ENCODE data around the gene GPAM. TPM values are rescaled to one million over a fixed set of nuclear protein-coding genes. Genes with fewer than 3 reads are reported as not detected.

The GPAM gene
- total RNA-seq, 1 donor from 2014 or later, result 6.9 TPM

- intact Hi-C loops (cut with DNase I), result no loop called here
These were observed 447 bp upstream of the GPAM start for GRCh38 chr10:112184052-112184371.

GRCh38 chr10:112182784-112183328, 709 bp downstream of the GPAM start:
- no peaks in the 10 kb centered on the region for H3K27me3 ChIP-seq
- peaks cover 14% of the 10 kb centered on the region for H3K4me1 ChIP-seq
- H3K9me3 ChIP-seq, result no peaks in the 10 kb centered on the region
- peaks cover 0 to 12% of the 10 kb centered on the region in 2 donors for H3K36me3 ChIP-seq
- TF ChIP-seq POLR2AphosphoS5 (IDR thresholded peaks at IDR 0.05; ENCODE audit: insufficient read depth in 1 of 2, low read depth in 1 of 2), result no peak
- no peak for TF ChIP-seq CTCF (IDR thresholded peaks at IDR 0.05)
- no peak for TF ChIP-seq POLR2A (IDR thresholded peaks at IDR 0.05)
- DNase-seq (ENCODE audit: extremely low spot score in 2 of 2), result no peak
- peak overlapping the region; percentile 90 to 92 for H3K4me3 ChIP-seq
- peak overlapping the region; percentile 49 for H3K27ac ChIP-seq
- intact Hi-C loops (cut with DNase I), result no loop called here

More at GRCh38 chr10:112184052-112184371, 447 bp upstream of the GPAM start:
- H3K9me3 ChIP-seq, result no peaks in the 10 kb centered on the region
- H3K27me3 ChIP-seq, result no peaks in the 10 kb centered on the region
- H3K4me3 ChIP-seq, result peak overlapping the region; percentile 90 to 92
- peaks cover 14% of the 10 kb centered on the region for H3K4me1 ChIP-seq
- peak overlapping the region; percentile 49 for H3K27ac ChIP-seq
- H3K36me3 ChIP-seq, result peaks cover 0 to 9% of the 10 kb centered on the region in 2 donors
- DNase-seq (ENCODE audit: extremely low spot score in 2 of 2), result no peak
- TF ChIP-seq CTCF (IDR thresholded peaks at IDR 0.05) (no peak), POLR2A (IDR thresholded peaks at IDR 0.05) (no peak), POLR2AphosphoS5 (IDR thresholded peaks at IDR 0.05; ENCODE audit: insufficient read depth in 1 of 2, low read depth in 1 of 2) (no peak)

GRCh38 chr10:112177247-112177646, 6.3 kb downstream of the GPAM start:
- H3K36me3 ChIP-seq, result peaks cover 0 to 53% of the 10 kb centered on the region in 2 donors
- H3K27ac ChIP-seq, result no peak overlapping the region
- H3K4me1 ChIP-seq, result no peaks in the 10 kb centered on the region
- DNase-seq (ENCODE audit: extremely low spot score in 2 of 2), result no peak
- H3K4me3 ChIP-seq, result no peak overlapping the region
- intact Hi-C loops (cut with DNase I), result no loop called here
- H3K9me3 ChIP-seq, result no peaks in the 10 kb centered on the region
- H3K27me3 ChIP-seq, result no peaks in the 10 kb centered on the region
- no peak for TF ChIP-seq POLR2A (IDR thresholded peaks at IDR 0.05)
- TF ChIP-seq POLR2AphosphoS5 (IDR thresholded peaks at IDR 0.05; ENCODE audit: insufficient read depth in 1 of 2, low read depth in 1 of 2), result no peak
- TF ChIP-seq CTCF (IDR thresholded peaks at IDR 0.05), result no peak

- Histone ChIP-seq H3K27me3 (no peaks in the 10 kb centered on the region), H3K4me1 (no peaks in the 10 kb centered on the region), H3K9me3 (no peaks in the 10 kb centered on the region), H3K4me3 (no peak overlapping the region), H3K36me3 (peaks cover 0 to 60% of the 10 kb centered on the region in 2 donors), H3K27ac (no peak overlapping the region)
- TF ChIP-seq POLR2AphosphoS5 (IDR thresholded peaks at IDR 0.05; ENCODE audit: insufficient read depth in 1 of 2, low read depth in 1 of 2) (no peak), CTCF (IDR thresholded peaks at IDR 0.05) (no peak), POLR2A (IDR thresholded peaks at IDR 0.05) (no peak)
- intact Hi-C loops (cut with DNase I), result no loop called here
- DNase-seq (ENCODE audit: extremely low spot score in 2 of 2), result no peak
These were observed 7.0 kb downstream of the GPAM start for GRCh38 chr10:112176543-112176942.

- no peak overlapping the region for H3K4me3 ChIP-seq
These were observed 8.2 kb downstream of the GPAM start for GRCh38 chr10:112175409-112175808.

More at GRCh38 chr10:112175409-112175808, 8.2 kb downstream of the GPAM start:
- TF ChIP-seq POLR2A (IDR thresholded peaks at IDR 0.05) (no peak), CTCF (IDR thresholded peaks at IDR 0.05) (no peak), POLR2AphosphoS5 (IDR thresholded peaks at IDR 0.05; ENCODE audit: insufficient read depth in 1 of 2, low read depth in 1 of 2) (no peak)
- intact Hi-C loops (cut with DNase I), result no loop called here
- DNase-seq (ENCODE audit: extremely low spot score in 2 of 2), result no peak
- H3K27me3 ChIP-seq, result no peaks in the 10 kb centered on the region
- no peaks in the 10 kb centered on the region for H3K4me1 ChIP-seq
- no peak overlapping the region for H3K27ac ChIP-seq
- H3K9me3 ChIP-seq, result no peaks in the 10 kb centered on the region
- H3K36me3 ChIP-seq, result peaks cover 0 to 71% of the 10 kb centered on the region in 2 donors

Measured in vagina (tissue), 2 donors.